AG04449 (cell line): Measurements from ENCODE around the gene MUC5B.

Experiments used
- CTCF ChIA-PET: fragments of 350-600 bp; formaldehyde crosslinking; extraction: SDS; loops from one replicate; lab custom pipeline; 2021; ENCODE audit warnings: antibody characterized with exemption; lab: Yijun Ruan, JAX
- POLR2A ChIA-PET: fragments of 400-600, 350-600 bp; formaldehyde crosslinking; extraction: SDS; loops from one replicate; lab custom pipeline; 2020; ENCODE audit warnings: antibody characterized with exemption, inconsistent platforms; lab: Yijun Ruan, JAX
- DNase-seq: peaks from one replicate; pipeline ENCODE4 v3.0.0-alpha.2; 2010; ENCODE audit warnings: low read depth, low spot score
- H3K4me3 ChIP-seq: 2 replicates; pipeline ENCODE4 v1.5.1; 2011; ENCODE audit warnings: low read depth, mild to moderate bottlenecking, control low read depth, low read length
- CTCF ChIP-seq: IDR thresholded peaks from one replicate; pipeline ENCODE4 v1.5.1; 2011; ENCODE audit warnings: mild to moderate bottlenecking, moderate library complexity, low read length, control low read depth, inconsistent platforms; ENCODE audit not compliant: insufficient read depth; ENCODE audit errors: missing control alignments

Gene MUC5B

GRCh38 chr11:1300569-1301187 is 77.8 kb downstream of the MUC5B start:
- no peak for TF ChIP-seq CTCF
- ChIA-PET CTCF (interaction anchor here (1.3 to 2.3 kb wide), 3 partner anchors 10 to 214 kb away, joined by 3 to 5 read pairs (median 4); no protein-coding TSS in a partner anchor), POLR2A (no interaction called here)
- H3K4me3 ChIP-seq, result no peak overlapping the region
- no peak for DNase-seq

GRCh38 chr11:1301220-1302000 is 78.5 kb downstream of the MUC5B start:
- ChIA-PET POLR2A (no interaction called here), CTCF (interaction anchor here (1.1 to 2.3 kb wide), 3 partner anchors 8 to 213 kb away, joined by 3 to 5 read pairs (median 3); no protein-coding TSS in a partner anchor)
- TF ChIP-seq CTCF, result no peak
- no peak overlapping the region for H3K4me3 ChIP-seq
- no peak for DNase-seq

- TF ChIP-seq CTCF, result no peak
- H3K4me3 ChIP-seq, result no peak overlapping the region
- DNase-seq, result no peak
- POLR2A ChIA-PET, result no interaction called here
- CTCF ChIA-PET, result interaction anchor here (1.1 to 2.3 kb wide), 3 partner anchors 9 to 213 kb away, joined by 3 to 5 read pairs (median 3); no protein-coding TSS in a partner anchor
These were observed 79.2 kb downstream of the MUC5B start for GRCh38 chr11:1302041-1302460.

GRCh38 chr11:1302461-1303125 is 79.7 kb downstream of the MUC5B start:
- H3K4me3 ChIP-seq, result no peak overlapping the region
- TF ChIP-seq CTCF, result no peak
- ChIA-PET POLR2A (no interaction called here), CTCF (interaction anchor here (1.1 to 1.3 kb wide), 2 partner anchors 9 to 19 kb away, joined by 3 read pairs; no protein-coding TSS in a partner anchor)
- no peak for DNase-seq

GRCh38 chr11:1303126-1303821 is 80.4 kb downstream of the MUC5B start:
- TF ChIP-seq CTCF, result no peak
- POLR2A ChIA-PET, result no interaction called here
- H3K4me3 ChIP-seq, result no peak overlapping the region
- no peak for DNase-seq
- CTCF ChIA-PET, result interaction anchor here (1.8 kb wide), 1 partner anchor 211 kb away, joined by 4 read pairs; no protein-coding TSS in a partner anchor
